ENCODE results near the gene HERC4. TPM values are rescaled to one million over a fixed set of nuclear protein-coding genes. Genes with fewer than 3 reads are reported as not detected.

Gene HERC4
- total and polyA plus RNA-seq, 9 of the 15 experiments (the other 6 are each of a cell fraction or from before 2014, with no cell fraction given), result 12.5 to 33.5 (median 22.8) TPM

DNA sequence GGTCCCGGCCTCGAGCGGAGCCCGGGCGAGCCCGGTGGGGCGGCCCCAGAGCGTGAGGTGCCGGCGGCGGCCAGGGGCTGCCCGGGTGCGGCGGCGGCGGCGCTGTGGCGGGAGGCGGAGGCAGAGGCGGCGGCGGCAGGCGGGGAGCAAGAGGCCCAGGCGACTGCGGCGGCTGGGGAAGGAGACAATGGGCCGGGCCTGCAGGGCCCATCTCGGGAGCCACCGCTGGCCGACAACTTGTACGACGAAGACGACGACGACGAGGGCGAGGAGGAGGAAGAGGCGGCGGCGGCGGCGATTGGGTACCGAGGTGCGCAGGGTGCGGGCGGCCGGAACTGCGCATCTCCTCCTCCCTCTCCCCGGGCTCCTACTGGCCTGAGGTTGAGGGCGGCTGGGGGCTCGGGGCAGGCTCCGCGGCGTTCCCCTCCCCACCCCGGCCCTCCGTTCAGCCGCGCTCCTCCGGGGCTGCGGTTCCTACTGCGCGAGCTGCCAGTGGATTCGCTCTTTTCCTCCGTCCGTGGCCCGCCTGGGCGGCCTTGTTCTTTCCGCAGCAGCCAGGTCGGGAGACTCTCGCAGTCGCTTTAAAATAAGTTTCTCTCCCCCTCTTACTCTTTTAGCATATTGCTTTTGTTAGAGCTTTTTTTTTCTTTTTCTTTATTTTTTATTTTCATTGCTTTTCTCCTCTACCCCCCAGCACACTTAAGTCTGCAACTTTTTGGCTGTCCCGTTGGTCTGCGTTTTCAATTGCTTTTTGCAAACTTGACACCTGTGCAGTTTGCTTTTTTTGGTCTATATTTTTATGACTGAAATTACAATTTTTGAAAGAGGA lies 190.0 kb downstream of the HERC4 start (continued):
- TF ChIP-seq, protein P1, sequence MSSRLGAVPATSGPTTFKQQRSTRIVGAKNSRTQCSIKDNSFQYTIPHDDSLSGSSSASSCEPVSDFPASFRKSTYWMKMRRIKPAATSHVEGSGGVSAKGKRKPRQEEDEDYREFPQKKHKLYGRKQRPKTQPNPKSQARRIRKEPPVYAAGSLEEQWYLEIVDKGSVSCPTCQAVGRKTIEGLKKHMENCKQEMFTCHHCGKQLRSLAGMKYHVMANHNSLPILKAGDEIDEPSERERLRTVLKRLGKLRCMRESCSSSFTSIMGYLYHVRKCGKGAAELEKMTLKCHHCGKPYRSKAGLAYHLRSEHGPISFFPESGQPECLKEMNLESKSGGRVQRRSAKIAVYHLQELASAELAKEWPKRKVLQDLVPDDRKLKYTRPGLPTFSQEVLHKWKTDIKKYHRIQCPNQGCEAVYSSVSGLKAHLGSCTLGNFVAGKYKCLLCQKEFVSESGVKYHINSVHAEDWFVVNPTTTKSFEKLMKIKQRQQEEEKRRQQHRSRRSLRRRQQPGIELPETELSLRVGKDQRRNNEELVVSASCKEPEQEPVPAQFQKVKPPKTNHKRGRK (tag; IDR thresholded peaks at IDR 0.05), result peak; percentile 91
- TF ChIP-seq NR4A1 (CRISPR knock-in tag; IDR thresholded peaks at IDR 0.05) (peak; percentile 75; the same call in 1 of the 2 replicates), NR4A1 (tag; IDR thresholded peaks at IDR 0.05) (peak; percentile 24; the same call in 1 of the 2 replicates), FOS (IDR thresholded peaks at IDR 0.05; ENCODE audit: extremely low read depth, insufficient read length) (no peak), NCOR1 (IDR thresholded peaks at IDR 0.05) (no peak), ZFP36 (IDR thresholded peaks at IDR 0.05; ENCODE audit: low read depth, low read length, partially characterized antibody) (no peak), RBM17 (IDR thresholded peaks at IDR 0.05; ENCODE audit: borderline replicate concordance, low read depth, low read length) (no peak), ZFP1 (CRISPR knock-in tag; IDR thresholded peaks at IDR 0.05) (0 out of 2 replicates have a peak, but pooled peaks have one; percentile 23), ZSCAN29 (IDR thresholded peaks at IDR 0.05) (peak; percentile 11), THAP7 (CRISPR knock-in tag; IDR thresholded peaks at IDR 0.05) (peak; percentile 59; the same call in 1 of the 2 replicates), MLLT1 (IDR thresholded peaks at IDR 0.05) (peak in 1 of 2 experiments; percentile 31; a peak in 1 of 4 replicates)
- TF ChIP-seq, protein P2, sequence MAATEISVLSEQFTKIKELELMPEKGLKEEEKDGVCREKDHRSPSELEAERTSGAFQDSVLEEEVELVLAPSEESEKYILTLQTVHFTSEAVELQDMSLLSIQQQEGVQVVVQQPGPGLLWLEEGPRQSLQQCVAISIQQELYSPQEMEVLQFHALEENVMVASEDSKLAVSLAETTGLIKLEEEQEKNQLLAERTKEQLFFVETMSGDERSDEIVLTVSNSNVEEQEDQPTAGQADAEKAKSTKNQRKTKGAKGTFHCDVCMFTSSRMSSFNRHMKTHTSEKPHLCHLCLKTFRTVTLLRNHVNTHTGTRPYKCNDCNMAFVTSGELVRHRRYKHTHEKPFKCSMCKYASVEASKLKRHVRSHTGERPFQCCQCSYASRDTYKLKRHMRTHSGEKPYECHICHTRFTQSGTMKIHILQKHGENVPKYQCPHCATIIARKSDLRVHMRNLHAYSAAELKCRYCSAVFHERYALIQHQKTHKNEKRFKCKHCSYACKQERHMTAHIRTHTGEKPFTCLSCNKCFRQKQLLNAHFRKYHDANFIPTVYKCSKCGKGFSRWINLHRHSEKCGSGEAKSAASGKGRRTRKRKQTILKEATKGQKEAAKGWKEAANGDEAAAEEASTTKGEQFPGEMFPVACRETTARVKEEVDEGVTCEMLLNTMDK (IDR thresholded peaks at IDR 0.05; ENCODE audit: borderline replicate concordance, insufficient read depth, low read depth, low read length, poor library complexity, severe bottlenecking), result peak; percentile 1
- TF ChIP-seq, protein P3, sequence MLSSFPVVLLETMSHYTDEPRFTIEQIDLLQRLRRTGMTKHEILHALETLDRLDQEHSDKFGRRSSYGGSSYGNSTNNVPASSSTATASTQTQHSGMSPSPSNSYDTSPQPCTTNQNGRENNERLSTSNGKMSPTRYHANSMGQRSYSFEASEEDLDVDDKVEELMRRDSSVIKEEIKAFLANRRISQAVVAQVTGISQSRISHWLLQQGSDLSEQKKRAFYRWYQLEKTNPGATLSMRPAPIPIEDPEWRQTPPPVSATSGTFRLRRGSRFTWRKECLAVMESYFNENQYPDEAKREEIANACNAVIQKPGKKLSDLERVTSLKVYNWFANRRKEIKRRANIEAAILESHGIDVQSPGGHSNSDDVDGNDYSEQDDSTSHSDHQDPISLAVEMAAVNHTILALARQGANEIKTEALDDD (IDR thresholded peaks at IDR 0.05), result no peak
